GM19372 (cell line): Measurements from ENCODE around the gene NINL.
"Not testable (repeated sequence)": the region's sequence is repeated elsewhere in the genome, so short reads cannot be mapped to it uniquely, and the experiment has no call there.

Experiments used
- ATAC-seq: cut with Tn5 transposase; IDR thresholded peaks from one replicate; pipeline ENCODE4 v1.9.1; 2021; ENCODE audit warnings: mild to moderate bottlenecking, low read depth, moderate library complexity; ENCODE audit not compliant: unreplicated experiment

The NINL gene

DNA sequence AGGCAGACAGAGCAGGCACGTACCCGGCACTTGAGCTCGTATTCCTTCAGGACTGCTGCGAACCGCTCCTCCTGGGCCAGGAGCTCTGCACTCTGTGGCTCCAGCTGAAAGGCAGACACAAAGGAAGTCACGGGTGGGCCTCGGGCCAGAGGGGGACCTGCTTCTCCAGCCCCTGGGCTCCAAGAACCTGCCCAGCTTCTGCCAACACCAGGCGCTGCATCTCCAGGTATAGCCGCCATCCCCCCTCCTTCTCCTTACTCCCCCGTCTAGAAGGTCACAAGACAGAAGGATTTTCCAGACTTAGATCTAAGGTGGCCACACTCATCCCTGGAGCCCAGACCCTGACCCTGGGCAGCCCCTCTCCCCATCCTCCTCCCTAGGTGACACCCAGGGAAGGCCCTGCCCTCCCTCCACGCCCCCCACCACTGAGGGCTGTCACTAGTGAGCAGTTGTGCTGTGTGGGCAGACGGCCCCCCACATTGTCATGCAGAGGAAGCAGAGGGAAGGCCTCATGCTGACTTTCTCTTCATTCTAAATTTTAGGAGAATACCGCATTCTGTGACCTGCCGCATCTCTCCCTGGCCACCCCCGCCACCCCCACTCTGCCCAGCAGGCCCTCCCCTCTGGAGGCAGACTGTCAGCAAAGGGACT lies 96.0 kb downstream of the NINL start:
- ATAC-seq = no peak

DNA sequence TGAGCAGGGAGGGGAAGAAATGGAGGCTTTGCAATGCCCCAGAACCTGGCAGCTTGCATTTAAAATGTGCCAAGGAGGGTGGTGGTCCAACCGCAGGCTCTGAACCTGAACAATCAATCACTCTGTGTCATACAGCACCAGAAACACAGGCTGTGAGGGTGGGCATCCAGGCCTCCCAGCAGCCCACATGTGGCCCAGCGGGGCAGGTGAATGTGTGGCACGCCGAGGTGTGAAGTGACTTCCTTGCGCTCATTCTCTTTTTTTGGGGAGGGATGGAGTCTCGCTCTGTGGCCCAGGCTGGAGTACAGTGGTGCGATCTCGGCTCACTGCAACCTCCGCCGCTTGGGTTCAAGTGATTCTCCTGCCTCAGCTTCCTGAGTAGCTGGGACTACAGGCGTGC lies 97.4 kb downstream of the NINL start:
- ATAC-seq = no peak

GRCh38 chr20:25487306-25487705 lies 98.0 kb downstream of the NINL start:
- no peak for ATAC-seq

GRCh38 chr20:25486377-25486776 lies 99.0 kb downstream of the NINL start:
- ATAC-seq = no peak

DNA sequence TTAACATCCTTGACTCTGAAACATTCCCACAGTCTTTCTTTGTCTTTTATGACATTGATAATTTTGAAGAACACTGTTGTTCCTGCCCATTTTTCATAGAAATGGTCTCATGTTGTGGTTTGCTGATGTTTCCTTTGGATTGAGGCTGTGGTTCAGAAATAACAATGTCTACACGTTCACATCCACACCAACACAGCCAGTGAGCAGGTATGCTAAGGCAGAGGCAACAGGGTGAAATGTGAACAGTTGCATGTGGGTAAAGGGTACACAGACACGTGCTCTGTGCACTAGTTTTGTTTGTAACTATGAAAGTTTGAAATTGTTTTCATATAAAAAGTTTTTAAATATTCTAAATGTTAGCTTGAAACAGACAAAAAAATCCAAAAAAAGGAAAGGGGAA lies 99.5 kb downstream of the NINL start:
- no peak for ATAC-seq

DNA sequence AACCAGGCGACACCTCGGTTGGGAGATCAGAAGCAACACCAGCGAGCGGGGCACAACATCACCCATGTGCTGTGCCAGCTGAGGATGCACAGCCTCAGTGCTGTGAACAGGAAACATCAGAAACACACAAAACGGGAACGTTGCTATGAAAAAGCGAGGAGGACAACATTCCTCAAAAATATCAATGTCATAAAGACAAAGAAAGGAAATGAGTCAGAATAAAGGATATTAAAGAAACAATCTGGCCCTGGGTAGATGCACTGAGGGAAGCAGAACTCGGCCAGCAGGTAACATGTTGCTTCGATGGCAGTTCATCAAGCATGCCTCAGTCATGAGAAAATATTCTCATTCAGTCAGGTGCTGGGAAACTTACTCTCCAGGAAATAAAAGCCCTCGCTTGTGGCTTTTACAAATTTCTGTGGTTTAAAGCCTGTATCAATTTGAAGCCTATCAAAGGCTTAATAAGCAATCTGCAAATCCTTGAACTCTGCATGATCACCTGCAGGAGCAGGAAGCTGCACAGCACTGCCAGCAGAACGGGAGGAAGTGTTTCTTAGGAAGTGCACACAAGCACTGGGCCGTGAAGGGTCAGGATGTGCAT lies 100.3 kb downstream of the NINL start:
- ATAC-seq = no peak

- no peak for ATAC-seq
Measured at GRCh38 chr20:25484224-25484846, 101.0 kb downstream of the NINL start.

GRCh38 chr20:25483431-25484132 lies 101.7 kb downstream of the NINL start:
- ATAC-seq = no peak

- no peak for ATAC-seq
Measured at GRCh38 chr20:25481918-25482253, 103.4 kb downstream of the NINL start.

GRCh38 chr20:25481235-25481917 lies 104.0 kb downstream of the NINL start:
- no peak for ATAC-seq

- ATAC-seq = no peak
Measured at GRCh38 chr20:25480797-25481196, 104.5 kb downstream of the NINL start.

DNA sequence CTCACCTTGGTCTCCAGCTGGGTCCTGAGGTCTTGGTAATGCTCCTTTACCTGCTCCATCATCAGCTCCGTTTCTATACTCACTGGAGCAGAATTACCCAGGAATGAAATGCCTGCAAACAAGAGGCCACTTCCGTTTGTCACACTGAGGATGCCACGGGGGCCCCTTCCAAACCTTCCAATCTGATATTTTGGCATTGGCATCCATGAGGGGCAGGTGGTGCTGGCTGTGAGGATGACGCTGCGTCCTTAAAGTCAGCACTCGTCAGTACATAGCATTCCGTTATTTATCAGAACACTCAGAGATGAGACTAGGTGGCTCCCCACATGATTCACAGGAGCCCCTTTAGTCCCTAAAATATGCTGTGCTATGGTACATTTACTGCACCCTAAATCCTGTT lies 105.2 kb downstream of the NINL start:
- no peak for ATAC-seq

DNA sequence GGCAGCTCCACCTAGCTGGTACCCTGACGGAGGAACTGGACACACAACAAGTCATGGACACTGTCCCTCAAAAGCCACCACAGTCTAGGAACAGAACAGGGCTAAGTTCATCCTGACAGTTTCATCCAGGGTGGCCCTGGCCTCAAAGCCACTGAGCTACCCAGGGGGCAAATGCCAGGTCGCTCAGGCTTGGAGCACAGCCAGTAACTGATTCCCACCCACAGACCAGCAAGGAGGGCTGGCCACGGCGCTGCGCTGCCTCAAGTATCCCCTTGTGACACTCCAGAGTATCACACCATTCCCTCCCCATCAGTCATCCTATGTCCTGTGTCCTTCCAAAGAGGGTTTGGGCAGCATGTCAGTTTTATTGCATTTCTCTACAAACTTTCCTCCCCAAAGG lies 105.7 kb downstream of the NINL start:
- no peak for ATAC-seq

- no peak for ATAC-seq
Measured at GRCh38 chr20:25478889-25479568, 106.3 kb downstream of the NINL start.

- no peak for ATAC-seq
Measured at GRCh38 chr20:25477014-25477882, 108.1 kb downstream of the NINL start.

DNA sequence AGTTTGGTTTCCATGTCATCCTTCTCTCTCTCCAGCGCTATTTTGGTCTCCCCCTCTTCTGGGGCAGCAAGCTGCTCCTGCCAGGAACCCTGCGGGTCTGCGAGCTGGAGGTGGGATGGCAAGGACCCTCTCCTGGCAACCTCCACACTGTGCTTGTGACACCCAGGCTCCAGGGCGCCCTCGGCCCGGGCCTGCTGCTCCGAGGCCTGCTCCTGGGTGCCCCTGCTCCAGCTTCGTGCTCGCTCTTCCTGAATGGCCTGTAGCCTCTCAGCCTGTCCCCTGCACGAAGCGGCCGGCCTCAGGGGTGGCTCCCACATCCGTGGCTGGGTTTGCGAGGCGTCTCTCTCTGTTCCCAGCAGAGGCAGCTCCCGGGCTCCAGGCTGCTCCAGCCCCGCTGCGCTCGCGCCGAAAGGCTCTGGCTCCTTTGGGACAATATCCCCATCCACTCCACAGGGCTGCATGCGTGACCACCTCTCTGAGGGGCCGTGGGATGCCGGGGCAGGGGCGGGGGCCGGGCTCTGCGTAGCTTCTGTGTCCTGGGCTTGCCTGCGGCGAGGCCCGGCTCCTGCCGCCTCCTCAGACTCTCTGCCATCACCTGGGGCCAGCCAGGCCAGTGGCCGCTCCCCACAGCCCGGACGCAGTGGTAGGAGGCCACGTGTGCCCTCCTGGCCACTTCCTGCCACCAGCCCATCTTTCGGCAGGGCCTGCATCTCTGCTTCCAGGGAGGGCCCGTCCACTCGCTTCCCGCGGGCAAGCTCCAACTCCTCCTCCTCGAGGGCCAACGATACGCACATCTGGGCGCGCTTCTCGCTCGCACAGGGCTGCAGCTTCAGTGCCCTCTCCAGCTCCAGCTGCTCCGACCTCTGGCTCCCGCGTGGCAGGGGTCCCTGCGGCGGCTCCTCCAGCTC lies 109.0 kb downstream of the NINL start:
- no peak for ATAC-seq

DNA sequence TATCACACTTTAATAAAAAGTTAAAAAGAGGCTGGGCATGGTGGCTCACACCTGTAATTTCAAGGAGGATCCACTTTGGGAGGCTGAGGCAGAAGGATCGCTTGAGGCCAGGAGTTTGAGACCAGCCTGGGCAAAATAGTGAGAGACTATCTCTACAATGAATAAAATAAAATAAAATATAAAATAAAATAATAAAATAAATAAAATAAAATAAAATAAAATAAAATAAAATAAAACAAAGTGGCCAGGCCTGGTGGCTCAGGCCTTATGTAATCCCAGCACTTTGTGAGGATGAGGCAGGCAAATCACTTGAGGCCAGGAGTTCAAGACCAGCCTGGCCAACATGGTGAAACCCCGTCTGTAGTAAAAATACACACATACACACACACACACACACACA lies 112.0 kb downstream of the NINL start:
- not testable (repeated sequence) for ATAC-seq

GRCh38 chr20:25471020-25471419 lies 114.3 kb downstream of the NINL start:
- ATAC-seq = no peak

DNA sequence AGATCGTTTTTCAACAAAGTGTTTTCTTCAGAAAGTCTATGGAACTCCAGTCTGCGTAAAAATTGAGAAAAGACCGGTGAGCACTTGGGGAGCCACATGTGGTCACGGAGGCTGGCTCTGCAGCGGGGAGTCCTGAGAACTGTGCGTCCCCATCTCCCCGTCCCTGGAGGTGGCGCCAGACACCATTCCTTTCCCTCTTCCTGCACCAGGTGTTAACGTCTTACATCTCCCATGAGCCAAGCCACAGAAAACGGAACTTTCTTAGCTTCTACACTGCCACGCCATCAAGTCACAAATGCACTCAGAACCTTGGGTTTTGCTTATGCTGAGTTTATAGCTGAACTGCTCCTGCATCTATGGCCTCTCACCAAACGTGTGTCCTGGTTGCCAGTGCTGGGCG lies 115.3 kb downstream of the NINL start:
- ATAC-seq = peak; percentile 74
